Astrocyte (in vitro differentiated cells and primary cell): ENCODE results near the gene CMIP. TPM values are rescaled to one million over a fixed set of nuclear protein-coding genes. Genes with fewer than 3 reads are reported as not detected.

Experiments used
- DNase-seq: peaks from one replicate; pipeline ENCODE4 v3.0.0-alpha.2; 2010; ENCODE audit warnings: low read depth
- FAIRE-seq: peaks from 2 replicates; lab custom pipeline; 2011; peaks lifted over from hg19 to GRCh38; lab: Jason Lieb, UNC
- H2AFZ ChIP-seq: 2 replicates; pipeline ENCODE4 v1.6.0; 2012; ENCODE audit warnings: low read depth, low read length, inconsistent platforms
- H3K27ac ChIP-seq: 2 replicates; pipeline ENCODE4 v1.5.1; 2011; ENCODE audit warnings: low read depth, low read length, inconsistent platforms
- H3K27me3 ChIP-seq: 2 replicates; pipeline ENCODE4 v1.6.0; 2011; ENCODE audit warnings: low read length, inconsistent platforms; ENCODE audit not compliant: insufficient read depth
- H3K36me3 ChIP-seq: 2 replicates; pipeline ENCODE4 v1.5.1; 2011; ENCODE audit warnings: low read length, inconsistent platforms; ENCODE audit not compliant: insufficient read depth
- H3K4me1 ChIP-seq: 2 replicates; pipeline ENCODE4 v1.5.1; 2011; ENCODE audit warnings: low read length, inconsistent platforms; ENCODE audit not compliant: insufficient read depth
- H3K4me2 ChIP-seq: 2 replicates; pipeline ENCODE4 v1.6.0; 2012; ENCODE audit warnings: low read length, inconsistent platforms
- H3K4me3 ChIP-seq: 2 replicates; pipeline ENCODE4 v1.5.1; 2011; ENCODE audit warnings: low read depth, mild to moderate bottlenecking, low read length, inconsistent platforms; ENCODE audit not compliant: insufficient read depth
- H3K79me2 ChIP-seq: 2 replicates; pipeline ENCODE4 v1.6.0; 2012; ENCODE audit warnings: mild to moderate bottlenecking, low read length, inconsistent platforms; ENCODE audit not compliant: insufficient read depth
- H3K9ac ChIP-seq: 2 replicates; pipeline ENCODE4 v1.6.0; 2012; ENCODE audit warnings: mild to moderate bottlenecking, low read length, inconsistent platforms
- H3K9me3 ChIP-seq: 2 replicates; pipeline ENCODE4 v1.5.1; 2012; ENCODE audit warnings: low read depth, mild to moderate bottlenecking, low read length, inconsistent platforms; ENCODE audit not compliant: insufficient read depth
- H4K20me1 ChIP-seq: 2 replicates; pipeline ENCODE4 v1.6.0; 2012; ENCODE audit warnings: low read length, inconsistent platforms; ENCODE audit not compliant: insufficient read depth
- H3K27ac Mint-ChIP-seq: one replicate; pipeline ENCODE4 v1.8.0; 2021; ENCODE audit warnings: mild to moderate bottlenecking, mixed read lengths; ENCODE audit not compliant: unreplicated experiment
- H3K27me3 Mint-ChIP-seq: one replicate; pipeline ENCODE4 v1.8.0; 2021; ENCODE audit warnings: low read depth, mixed read lengths; ENCODE audit not compliant: unreplicated experiment
- H3K36me3 Mint-ChIP-seq: one replicate; pipeline ENCODE4 v1.8.0; 2021; ENCODE audit warnings: low read depth, mixed read lengths; ENCODE audit not compliant: unreplicated experiment
- H3K4me1 Mint-ChIP-seq: one replicate; pipeline ENCODE4 v1.8.0; 2021; ENCODE audit warnings: low read depth, mixed read lengths; ENCODE audit not compliant: unreplicated experiment
- H3K4me3 Mint-ChIP-seq: one replicate; pipeline ENCODE4 v1.8.0; 2021; ENCODE audit warnings: mild to moderate bottlenecking, moderate library complexity, mixed read lengths; ENCODE audit not compliant: unreplicated experiment
- H3K9me3 Mint-ChIP-seq: one replicate; pipeline ENCODE4 v1.8.0; 2021; ENCODE audit warnings: mild to moderate bottlenecking, mixed read lengths; ENCODE audit not compliant: unreplicated experiment
- CTCF ChIP-seq: IDR thresholded peaks from 2 replicates; pipeline ENCODE4 v1.5.1; 2011; ENCODE audit warnings: low read depth, mild to moderate bottlenecking, inconsistent platforms, low read length, moderate library complexity; ENCODE audit not compliant: insufficient read depth
- EZH2 ChIP-seq: IDR thresholded peaks from 2 replicates; pipeline ENCODE4 v1.6.1; 2012; ENCODE audit warnings: mild to moderate bottlenecking, low read length, inconsistent platforms; ENCODE audit not compliant: insufficient read depth
- total RNA-seq: library from RNA; stranded (reverse); gene quantifications from 2 replicates; pipeline ENCODE4 v1.2.1, GENCODE V29; 2021

CMIP gene
- total RNA-seq, 1 donor from 2014 or later: 71.5 TPM

- peaks cover 4% of the 10 kb centered on the region for H3K4me1 ChIP-seq
- no peaks in the 10 kb centered on the region for H3K36me3 Mint-ChIP-seq
- FAIRE-seq: no peak
Observed at GRCh38 chr16:81719993-81720392, 275.4 kb downstream of the CMIP start.

GRCh38 chr16:81720973-81721906 lies 276.6 kb downstream of the CMIP start:
- TF ChIP-seq EZH2: no peak
- no peak for TF ChIP-seq CTCF
- H3K27ac Mint-ChIP-seq: no peak overlapping the region
- no peaks in the 10 kb centered on the region for H3K9me3 ChIP-seq
- H3K79me2 ChIP-seq: no peaks in the 10 kb centered on the region
- no peak overlapping the region for H3K9ac ChIP-seq
- H4K20me1 ChIP-seq: no peaks in the 10 kb centered on the region
- no peak overlapping the region for H2AFZ ChIP-seq
- DNase-seq: no peak
- peaks cover 8% of the 10 kb centered on the region for H3K27me3 ChIP-seq
- H3K27me3 Mint-ChIP-seq: peaks cover 13% of the 10 kb centered on the region
- H3K4me3 ChIP-seq: no peak overlapping the region
- H3K4me3 Mint-ChIP-seq: no peak overlapping the region
- peaks cover 6% of the 10 kb centered on the region for H3K9me3 Mint-ChIP-seq
- no peaks in the 10 kb centered on the region for H3K36me3 Mint-ChIP-seq
- FAIRE-seq: no peak
- H3K4me1 ChIP-seq: peaks cover 4% of the 10 kb centered on the region
- no peak overlapping the region for H3K27ac ChIP-seq
- no peak overlapping the region for H3K4me2 ChIP-seq
- no peaks in the 10 kb centered on the region for H3K36me3 ChIP-seq
- H3K4me1 Mint-ChIP-seq: no peaks in the 10 kb centered on the region

More at GRCh38 chr16:81719993-81720392, 275.4 kb downstream of the CMIP start:
- Histone ChIP-seq H3K9me3 (no peaks in the 10 kb centered on the region), H3K79me2 (no peaks in the 10 kb centered on the region), H3K27ac (no peak overlapping the region), H4K20me1 (no peaks in the 10 kb centered on the region), H3K36me3 (no peaks in the 10 kb centered on the region), H3K27me3 (peaks cover 4% of the 10 kb centered on the region), H3K4me3 (no peak overlapping the region), H3K4me2 (no peak overlapping the region), H3K9ac (no peak overlapping the region), H2AFZ (no peak overlapping the region)
- no peak overlapping the region for H3K27ac Mint-ChIP-seq
- no peak overlapping the region for H3K4me3 Mint-ChIP-seq
- peaks cover 10% of the 10 kb centered on the region for H3K27me3 Mint-ChIP-seq
- peaks cover 6% of the 10 kb centered on the region for H3K9me3 Mint-ChIP-seq
- H3K4me1 Mint-ChIP-seq: no peaks in the 10 kb centered on the region
- TF ChIP-seq EZH2 (no peak), CTCF (no peak)
- no peak for DNase-seq
